Measurements from ENCODE around the gene CAPN9. TPM values are rescaled to one million over a fixed set of nuclear protein-coding genes. Genes with fewer than 3 reads are reported as not detected.

The CAPN9 gene
- total RNA-seq, 4 donors from 2014 or later, result not detected

DNA sequence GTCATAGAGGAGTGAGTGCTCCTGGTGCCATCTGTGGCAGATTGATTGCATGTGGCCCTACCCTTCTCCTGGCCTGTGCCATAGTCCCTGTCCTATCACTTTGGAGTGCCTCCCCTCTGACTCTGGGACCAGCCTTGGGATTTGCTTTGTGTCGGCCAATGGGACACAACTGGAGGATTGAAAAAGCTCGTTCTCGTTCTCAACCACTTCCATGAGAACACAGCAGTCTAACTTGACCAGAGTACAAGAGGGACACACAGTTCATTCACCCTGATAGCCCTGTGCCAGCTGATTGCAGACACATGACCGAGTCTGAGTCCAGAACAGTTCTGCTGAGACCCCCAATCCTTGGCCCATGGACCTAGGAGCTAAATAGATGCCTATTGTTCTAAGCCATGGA lies 73.4 kb downstream of the CAPN9 start:
- TF ChIP-seq, protein P1, sequence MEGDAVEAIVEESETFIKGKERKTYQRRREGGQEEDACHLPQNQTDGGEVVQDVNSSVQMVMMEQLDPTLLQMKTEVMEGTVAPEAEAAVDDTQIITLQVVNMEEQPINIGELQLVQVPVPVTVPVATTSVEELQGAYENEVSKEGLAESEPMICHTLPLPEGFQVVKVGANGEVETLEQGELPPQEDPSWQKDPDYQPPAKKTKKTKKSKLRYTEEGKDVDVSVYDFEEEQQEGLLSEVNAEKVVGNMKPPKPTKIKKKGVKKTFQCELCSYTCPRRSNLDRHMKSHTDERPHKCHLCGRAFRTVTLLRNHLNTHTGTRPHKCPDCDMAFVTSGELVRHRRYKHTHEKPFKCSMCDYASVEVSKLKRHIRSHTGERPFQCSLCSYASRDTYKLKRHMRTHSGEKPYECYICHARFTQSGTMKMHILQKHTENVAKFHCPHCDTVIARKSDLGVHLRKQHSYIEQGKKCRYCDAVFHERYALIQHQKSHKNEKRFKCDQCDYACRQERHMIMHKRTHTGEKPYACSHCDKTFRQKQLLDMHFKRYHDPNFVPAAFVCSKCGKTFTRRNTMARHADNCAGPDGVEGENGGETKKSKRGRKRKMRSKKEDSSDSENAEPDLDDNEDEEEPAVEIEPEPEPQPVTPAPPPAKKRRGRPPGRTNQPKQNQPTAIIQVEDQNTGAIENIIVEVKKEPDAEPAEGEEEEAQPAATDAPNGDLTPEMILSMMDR (IDR thresholded peaks at IDR 0.05; ENCODE audit: low read depth), result no peak

DNA sequence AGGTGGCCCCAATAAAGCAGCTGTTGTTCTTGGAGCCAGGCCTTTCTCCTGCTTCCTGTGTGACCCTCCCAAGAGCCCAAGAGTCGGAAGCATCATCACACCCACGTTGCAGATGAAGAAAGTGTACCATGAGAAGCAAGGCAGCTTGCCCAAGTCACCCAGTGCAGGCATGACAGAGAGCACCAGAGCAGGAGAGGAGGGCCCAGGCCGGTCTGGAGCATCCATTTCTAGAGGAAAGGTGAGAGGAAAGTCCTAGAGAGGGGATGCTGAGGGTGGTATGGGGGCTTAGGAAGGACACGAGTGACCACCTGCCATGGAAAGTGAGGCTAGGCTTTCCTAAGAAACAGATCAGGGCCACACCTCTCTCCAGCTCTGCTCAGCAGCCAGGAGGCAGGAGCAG lies 74.2 kb downstream of the CAPN9 start:
- TF ChIP-seq, protein P1 (IDR thresholded peaks at IDR 0.05; ENCODE audit: low read depth), result no peak

GRCh38 chr1:230822092-230822581 lies 74.9 kb downstream of the CAPN9 start:
- TF ChIP-seq, protein P1 (IDR thresholded peaks at IDR 0.05; ENCODE audit: low read depth), result no peak

GRCh38 chr1:230823426-230823825 lies 76.2 kb downstream of the CAPN9 start:
- TF ChIP-seq, protein P1 (IDR thresholded peaks at IDR 0.05; ENCODE audit: low read depth), result no peak

DNA sequence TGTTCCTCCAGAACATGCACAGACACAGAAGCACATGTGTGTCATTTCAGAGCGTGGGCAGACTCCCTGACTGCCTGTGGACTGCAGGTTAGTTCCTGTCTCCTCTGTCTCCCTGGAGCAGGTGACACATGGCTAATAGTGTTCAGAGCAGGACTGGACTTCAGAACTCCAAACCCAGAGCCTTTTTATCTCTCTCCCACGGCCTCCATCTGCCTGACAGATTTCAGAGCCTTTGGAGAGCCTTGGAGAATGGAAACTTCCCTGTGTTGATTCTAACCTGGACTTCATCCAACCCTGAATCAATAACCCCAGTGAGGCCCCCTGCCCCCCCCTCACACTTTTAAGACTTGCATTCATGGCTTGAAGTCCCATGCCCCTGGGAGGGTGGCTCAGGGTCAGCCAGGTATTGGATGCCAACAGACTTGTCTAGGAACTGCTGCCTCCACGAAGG lies 76.8 kb downstream of the CAPN9 start:
- TF ChIP-seq, protein P1 (IDR thresholded peaks at IDR 0.05; ENCODE audit: low read depth), result no peak

DNA sequence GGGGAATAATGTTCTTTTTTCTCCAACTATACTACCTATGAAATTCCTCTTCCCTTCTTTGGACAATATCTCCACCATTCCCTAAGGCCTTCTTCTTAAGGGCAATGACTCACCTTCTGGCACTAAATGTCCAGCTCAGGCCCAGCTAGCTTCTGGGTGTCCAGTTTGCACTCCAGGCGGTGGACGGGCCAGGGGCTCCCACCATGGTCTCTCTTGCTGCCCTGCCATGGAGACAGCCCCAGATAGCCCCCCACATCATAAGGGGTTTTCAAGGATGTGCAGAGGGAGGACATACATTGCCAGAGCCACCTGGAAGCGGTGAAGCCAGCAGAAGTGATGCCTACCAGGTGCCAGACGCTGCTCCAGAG lies 77.3 kb downstream of the CAPN9 start:
- TF ChIP-seq, protein P1 (IDR thresholded peaks at IDR 0.05; ENCODE audit: low read depth), result no peak

DNA sequence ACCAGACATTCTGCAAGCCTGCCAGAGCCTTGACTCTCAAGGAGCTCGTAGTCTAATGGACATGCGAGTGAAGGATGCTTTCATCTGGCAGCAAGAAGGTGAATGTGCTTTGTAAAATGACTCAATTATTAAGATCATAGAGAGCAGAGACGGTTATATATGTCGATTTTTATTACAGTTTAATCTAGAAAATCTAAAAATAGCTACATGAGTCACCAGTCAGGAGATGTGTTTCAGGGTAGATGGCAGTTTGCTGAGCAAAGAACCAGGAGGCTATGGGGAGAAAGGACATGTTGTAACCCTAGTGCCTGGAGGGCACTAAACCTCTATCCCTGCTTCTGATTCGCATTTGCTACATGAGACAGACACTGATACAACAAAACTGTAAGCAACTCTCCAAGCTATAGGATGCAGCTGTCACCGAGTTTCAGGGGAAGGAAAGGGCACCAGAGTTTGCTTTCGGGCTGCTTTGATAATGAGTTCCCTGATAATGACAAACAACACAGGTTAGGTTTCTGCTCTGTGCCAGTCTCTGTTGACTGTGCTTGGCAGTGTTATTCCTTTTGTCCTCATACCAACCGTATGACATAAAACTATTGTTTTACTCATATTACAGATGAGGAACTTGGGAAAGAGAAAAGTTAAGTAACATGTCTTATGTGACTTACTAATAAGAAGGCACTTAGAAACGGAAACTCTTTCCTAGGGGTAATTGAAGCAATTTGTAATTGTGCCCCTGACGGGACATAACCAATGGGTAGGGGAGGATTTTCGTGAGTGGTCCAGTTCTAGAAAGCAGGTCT lies 77.9 kb downstream of the CAPN9 start:
- TF ChIP-seq, protein P1 (IDR thresholded peaks at IDR 0.05; ENCODE audit: low read depth), result no peak

Data from subcutaneous adipose tissue (tissue), 4 donors.